Mesothelial cell of epicardium (in vitro differentiated cells): ENCODE data around the gene ZNF273. TPM values are rescaled to one million over a fixed set of nuclear protein-coding genes. Genes with fewer than 3 reads are reported as not detected.
"Not testable (repeated sequence)": the region's sequence is repeated elsewhere in the genome, so short reads cannot be mapped to it uniquely, and the experiment has no call there.

Experiments used
- DNase-seq, 2 experiments: peaks; one replicate each; pipeline ENCODE4 v3.0.0; 2021; ENCODE audit warnings: low spot score in 2 of 2; ENCODE audit not compliant: unreplicated experiment in 2 of 2
- H3K27ac Mint-ChIP-seq: 2 replicates; pipeline ENCODE4 v1.8.0; 2021; ENCODE audit warnings: mixed read lengths
- H3K27me3 Mint-ChIP-seq: 2 replicates; pipeline ENCODE4 v1.8.0; 2021; ENCODE audit warnings: low read depth, mixed read lengths
- H3K36me3 Mint-ChIP-seq: 2 replicates; pipeline ENCODE4 v1.8.0; 2021; ENCODE audit warnings: mixed read lengths
- H3K4me1 Mint-ChIP-seq: 2 replicates; pipeline ENCODE4 v1.8.0; 2021; ENCODE audit warnings: mixed read lengths
- H3K4me3 Mint-ChIP-seq: 2 replicates; pipeline ENCODE4 v1.8.0; 2021; ENCODE audit warnings: mild to moderate bottlenecking, moderate library complexity, mixed read lengths
- H3K9me3 Mint-ChIP-seq: 2 replicates; pipeline ENCODE4 v1.8.0; 2021; ENCODE audit warnings: mixed read lengths
- total RNA-seq: library from RNA; stranded (reverse); gene quantifications from 3 replicates; pipeline ENCODE4 v1.2.1, GENCODE V29; 2021
- TF ChIP-seq, protein P1 (sequence below): fragments of 200-600 bp; sonication (generic); IDR thresholded peaks from one replicate; pipeline ENCODE4 v1.5.0; 2021; ENCODE audit warnings: antibody characterized with exemption; ENCODE audit not compliant: unreplicated experiment

Gene ZNF273
- total RNA-seq = 6.7 to 7.6 TPM (median 7.3 TPM) in 3 replicates

DNA sequence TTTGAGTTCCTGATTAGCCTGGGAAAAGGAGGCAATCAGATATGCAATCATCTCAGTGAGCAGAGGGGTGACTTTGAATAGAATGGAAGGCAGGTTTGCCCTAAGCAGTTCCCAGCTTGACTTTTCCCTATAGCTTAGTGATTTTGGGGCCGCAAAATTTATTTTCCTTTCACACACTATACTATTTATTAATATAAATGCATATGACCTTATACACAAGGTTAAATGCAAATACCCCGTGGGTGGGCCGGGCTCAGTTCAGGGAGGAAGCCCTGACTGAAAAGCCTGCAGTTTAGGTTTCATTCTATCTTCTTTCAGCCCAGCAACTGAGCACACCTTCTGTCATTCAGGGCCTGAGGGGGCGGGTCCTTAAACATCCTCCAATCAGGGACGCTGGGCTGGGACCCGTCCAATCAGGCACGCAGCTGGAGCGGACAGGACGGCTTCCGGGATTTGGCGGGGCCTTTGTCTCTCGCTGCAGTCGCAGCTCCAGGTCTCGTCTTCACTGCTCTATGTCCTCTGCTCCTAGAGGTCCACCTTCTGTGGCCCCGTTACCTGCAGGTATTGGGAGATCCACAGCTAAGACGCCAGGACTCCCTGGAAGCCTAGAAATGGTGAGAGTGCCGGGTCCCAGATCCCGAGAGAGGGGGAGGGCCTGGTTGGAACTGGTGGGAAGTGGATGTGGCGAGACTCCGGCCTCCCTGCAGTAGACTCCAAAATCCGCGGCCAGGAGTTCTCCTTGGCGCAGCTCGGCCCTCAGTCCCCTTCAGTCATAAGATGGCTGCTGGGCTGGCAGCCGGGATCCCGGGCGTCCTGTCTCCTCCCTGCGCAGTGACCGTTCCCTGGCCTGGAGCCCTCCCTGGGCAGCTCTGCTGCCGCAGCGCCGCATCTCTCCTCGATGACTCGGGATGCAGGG lies at the start of gene ZNF273:
Gene ZNF273 (plus strand): TSS at position 468 of the 916 bp plus-strand sequence. CDS start 45 bp downstream, at position 513.
- TF ChIP-seq, protein P1, sequence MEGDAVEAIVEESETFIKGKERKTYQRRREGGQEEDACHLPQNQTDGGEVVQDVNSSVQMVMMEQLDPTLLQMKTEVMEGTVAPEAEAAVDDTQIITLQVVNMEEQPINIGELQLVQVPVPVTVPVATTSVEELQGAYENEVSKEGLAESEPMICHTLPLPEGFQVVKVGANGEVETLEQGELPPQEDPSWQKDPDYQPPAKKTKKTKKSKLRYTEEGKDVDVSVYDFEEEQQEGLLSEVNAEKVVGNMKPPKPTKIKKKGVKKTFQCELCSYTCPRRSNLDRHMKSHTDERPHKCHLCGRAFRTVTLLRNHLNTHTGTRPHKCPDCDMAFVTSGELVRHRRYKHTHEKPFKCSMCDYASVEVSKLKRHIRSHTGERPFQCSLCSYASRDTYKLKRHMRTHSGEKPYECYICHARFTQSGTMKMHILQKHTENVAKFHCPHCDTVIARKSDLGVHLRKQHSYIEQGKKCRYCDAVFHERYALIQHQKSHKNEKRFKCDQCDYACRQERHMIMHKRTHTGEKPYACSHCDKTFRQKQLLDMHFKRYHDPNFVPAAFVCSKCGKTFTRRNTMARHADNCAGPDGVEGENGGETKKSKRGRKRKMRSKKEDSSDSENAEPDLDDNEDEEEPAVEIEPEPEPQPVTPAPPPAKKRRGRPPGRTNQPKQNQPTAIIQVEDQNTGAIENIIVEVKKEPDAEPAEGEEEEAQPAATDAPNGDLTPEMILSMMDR = no peak
- Mint-ChIP-seq H3K27ac (peak within 1 kb of the TSS; percentile 98), H3K27me3 (no peaks in the 10 kb centered on the region), H3K36me3 (peaks cover 2% of the 10 kb centered on the region), H3K4me3 (peak within 1 kb of the TSS; percentile 99), H3K9me3 (no peaks in the 10 kb centered on the region), H3K4me1 (peaks cover 32% of the 10 kb centered on the region)
- peak; percentile 79 to 90 for DNase-seq

DNA sequence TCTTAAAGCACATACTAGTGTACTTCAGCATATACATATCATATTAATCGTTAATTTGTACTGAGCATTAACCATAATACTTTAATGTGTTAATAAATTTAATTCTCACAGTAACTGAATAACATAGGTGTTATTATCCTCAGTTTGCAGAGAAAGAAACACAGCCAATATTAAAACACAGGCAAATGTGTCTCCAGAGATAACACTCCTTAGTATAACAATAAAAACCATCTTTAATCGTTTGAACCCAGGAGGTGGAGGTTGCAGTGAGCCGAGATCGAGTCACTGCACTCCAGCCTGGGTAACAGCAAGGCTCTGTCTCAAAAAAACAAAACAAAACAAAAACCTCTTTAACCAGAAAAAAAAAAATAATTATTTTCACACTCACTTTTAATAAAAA lies 49.4 kb upstream of the ZNF273 start:
- TF ChIP-seq, protein P1 = no peak
- Mint-ChIP-seq H3K4me1 (no peaks in the 10 kb centered on the region), H3K36me3 (no peaks in the 10 kb centered on the region), H3K9me3 (peaks cover 33% of the 10 kb centered on the region), H3K4me3 (no peak overlapping the region), H3K27ac (no peak overlapping the region), H3K27me3 (no peaks in the 10 kb centered on the region)
- DNase-seq = no peak

DNA sequence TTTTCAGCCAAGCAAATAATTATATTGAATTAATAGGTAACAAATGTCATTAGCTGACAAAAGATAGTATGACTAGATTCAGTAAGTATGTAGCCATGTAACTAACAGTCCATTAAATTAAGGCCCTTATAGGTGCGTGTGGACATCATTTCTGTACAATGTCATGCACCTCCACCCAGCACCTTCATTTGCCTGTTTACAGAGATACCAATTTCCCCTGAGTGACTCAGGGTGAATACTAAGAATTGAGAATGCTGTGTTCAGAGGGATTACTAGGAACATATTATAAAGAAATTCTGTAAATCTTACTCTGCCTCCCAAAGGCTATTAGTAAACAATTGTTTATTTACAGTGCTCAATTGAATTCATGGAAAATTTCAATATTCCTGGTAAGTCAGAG lies 48.1 kb upstream of the ZNF273 start:
- H3K9me3 Mint-ChIP-seq = peaks cover 27% of the 10 kb centered on the region
- no peaks in the 10 kb centered on the region for H3K4me1 Mint-ChIP-seq
- no peaks in the 10 kb centered on the region for H3K27me3 Mint-ChIP-seq
- TF ChIP-seq, protein P1 = no peak
- H3K36me3 Mint-ChIP-seq = no peaks in the 10 kb centered on the region
- H3K27ac Mint-ChIP-seq = no peak overlapping the region
- no peak overlapping the region for H3K4me3 Mint-ChIP-seq
- DNase-seq = no peak

DNA sequence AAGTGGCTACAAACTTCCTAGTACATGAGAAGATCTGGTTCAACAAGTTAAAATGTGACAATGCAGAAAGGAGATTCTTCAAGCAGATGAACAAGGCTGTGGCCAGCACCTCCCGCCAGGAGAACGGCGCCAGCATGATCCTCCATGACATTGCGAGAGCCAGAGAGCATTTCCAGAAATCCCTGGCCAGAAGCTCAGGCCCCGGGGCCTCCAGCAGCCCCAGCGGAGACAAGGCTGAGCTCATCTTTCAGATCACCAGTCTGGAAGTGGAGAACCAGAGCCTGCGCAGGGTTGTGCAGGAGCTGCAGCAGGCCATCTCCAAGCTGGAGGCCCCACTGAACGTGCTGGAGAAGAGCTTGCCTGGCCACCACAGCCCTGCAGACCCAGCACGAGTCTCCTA lies 40.1 kb upstream of the ZNF273 start:
- Mint-ChIP-seq H3K4me3 (no peak overlapping the region), H3K27ac (no peak overlapping the region), H3K27me3 (no peaks in the 10 kb centered on the region), H3K36me3 (no peaks in the 10 kb centered on the region), H3K9me3 (peaks cover 44% of the 10 kb centered on the region), H3K4me1 (no peaks in the 10 kb centered on the region)
- DNase-seq = no peak
- TF ChIP-seq, protein P1 = no peak

DNA sequence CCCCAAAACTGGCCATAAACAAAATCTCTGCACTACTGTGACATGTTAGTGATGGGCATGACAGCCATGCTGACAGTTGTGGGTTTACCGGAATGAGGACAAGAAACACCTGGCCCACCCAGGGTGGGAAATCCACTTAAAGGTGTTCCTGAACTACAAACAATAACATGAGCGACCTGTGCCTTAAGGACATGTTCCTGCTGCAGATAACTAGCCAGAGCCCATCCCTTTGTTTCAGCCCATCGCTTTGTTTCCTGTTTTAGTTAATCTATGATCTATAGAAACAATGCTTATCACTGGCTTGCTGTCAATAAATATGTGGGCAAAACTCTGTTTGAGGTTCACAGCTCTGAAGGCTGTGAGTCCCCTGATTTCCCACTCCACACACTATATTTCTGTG lies 39.5 kb upstream of the ZNF273 start:
- not testable (repeated sequence) for H3K4me3 Mint-ChIP-seq

DNA sequence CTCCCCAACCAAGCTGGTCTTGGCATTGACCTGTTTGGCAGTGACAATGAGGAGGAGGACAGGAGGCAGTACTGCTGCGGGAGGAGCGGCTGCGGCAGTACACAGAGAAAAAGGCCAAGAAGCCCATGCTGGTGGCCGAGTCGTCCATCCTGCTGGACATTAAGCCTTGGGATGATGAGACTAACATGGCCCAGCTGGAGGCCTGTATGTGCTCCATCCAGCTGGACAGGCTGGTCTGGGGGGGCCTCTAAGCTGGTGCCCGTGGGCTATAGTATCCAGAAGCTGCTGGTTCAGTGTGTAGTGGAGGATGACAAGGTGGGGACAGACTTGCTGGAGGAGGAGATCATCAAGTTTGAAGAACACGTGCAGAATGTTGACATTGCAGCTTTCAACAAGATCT lies 39.1 kb upstream of the ZNF273 start:
- Mint-ChIP-seq H3K27me3 (no peaks in the 10 kb centered on the region), H3K9me3 (peaks cover 41% of the 10 kb centered on the region), H3K4me1 (no peaks in the 10 kb centered on the region), H3K27ac (no peak overlapping the region), H3K4me3 (no peak overlapping the region), H3K36me3 (no peaks in the 10 kb centered on the region)
- TF ChIP-seq, protein P1 = no peak
- no peak for DNase-seq

More for the DNA sequence above, 39.5 kb upstream of the ZNF273 start:
- not testable (repeated sequence) for DNase-seq, H3K27me3 Mint-ChIP-seq, H3K36me3 Mint-ChIP-seq, H3K4me1 Mint-ChIP-seq, H3K27ac Mint-ChIP-seq
- H3K9me3 Mint-ChIP-seq = peaks cover 44% of the 10 kb centered on the region
